Stimulated activated CD8-positive, alpha-beta memory T cell treated with anti-CD3 and anti-CD28 coated beads, Interleukin-2, amount 100 ng/mL, for 48 hours (primary cell): Measurements from ENCODE around the gene ATP7B.

Experiments used
- DNase-seq, 2 donors: peaks; one replicate each; pipeline ENCODE4 v3.0.0-alpha.2; 2020; ENCODE audit warnings: low read depth in 2 of 2

The ATP7B gene

GRCh38 chr13:51978796-51979556 is 32.3 kb downstream of the ATP7B start:
- no peak for DNase-seq

GRCh38 chr13:51977625-51978024 is 33.6 kb downstream of the ATP7B start:
- DNase-seq: no peak

DNA sequence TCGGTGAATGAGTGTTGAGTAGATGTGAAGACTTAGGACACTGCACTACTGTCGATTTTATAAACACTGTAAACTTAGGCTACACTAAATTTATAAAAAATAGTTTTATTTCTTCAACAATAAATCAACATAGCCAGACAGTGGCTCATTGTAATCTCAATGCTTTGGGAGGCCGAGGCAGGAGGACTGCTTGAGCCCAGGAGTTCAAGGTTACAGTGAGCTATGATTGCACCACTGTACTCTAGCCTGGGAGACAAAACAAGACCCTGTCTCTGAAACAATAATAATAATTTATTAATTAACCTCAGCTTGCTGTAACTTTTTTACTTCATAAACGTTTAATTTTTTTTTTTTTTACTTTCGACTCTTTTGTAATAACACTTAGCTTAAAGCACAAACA is 34.4 kb downstream of the ATP7B start:
- no peak for DNase-seq

DNA sequence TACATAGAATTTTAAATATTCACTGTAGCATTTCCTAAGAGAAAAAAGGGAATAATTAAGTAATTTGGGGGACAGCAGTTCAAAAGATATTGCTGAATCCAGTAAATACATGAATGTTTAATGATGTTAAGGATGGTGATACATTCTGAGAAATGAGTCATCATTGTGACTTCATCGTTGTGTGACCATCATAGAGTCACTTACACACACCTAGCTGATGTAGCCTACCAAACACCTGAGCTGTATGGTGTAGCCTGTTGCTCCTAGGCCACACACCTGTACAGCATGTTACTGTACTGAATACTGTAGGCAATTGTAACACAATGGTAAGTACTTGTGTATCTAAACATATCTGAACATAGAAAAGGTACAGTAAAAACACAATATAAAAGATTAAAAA is 34.8 kb downstream of the ATP7B start:
- no peak for DNase-seq

DNA sequence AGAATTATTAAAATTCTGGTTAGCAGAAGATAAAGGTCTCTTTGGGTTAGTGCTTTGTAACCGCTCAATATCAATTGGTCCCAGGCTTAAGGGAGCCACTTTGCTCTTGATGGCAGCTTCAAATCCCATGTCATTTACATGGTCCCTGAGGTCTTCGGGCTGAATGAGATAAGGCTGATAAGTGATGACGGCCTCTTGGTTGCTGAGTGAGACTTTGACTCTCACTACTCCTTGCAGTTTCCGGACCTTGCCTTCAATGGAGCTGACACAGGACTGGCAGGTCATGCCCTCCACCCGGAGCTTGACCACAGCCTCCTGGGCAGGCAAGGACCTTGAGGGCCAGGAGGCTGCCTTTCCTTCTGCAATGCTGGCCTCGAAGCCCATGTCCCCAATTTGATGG is 36.8 kb downstream of the ATP7B start:
- DNase-seq: no peak

GRCh38 chr13:51971520-51972426 is 39.5 kb downstream of the ATP7B start:
- no peak for DNase-seq

DNA sequence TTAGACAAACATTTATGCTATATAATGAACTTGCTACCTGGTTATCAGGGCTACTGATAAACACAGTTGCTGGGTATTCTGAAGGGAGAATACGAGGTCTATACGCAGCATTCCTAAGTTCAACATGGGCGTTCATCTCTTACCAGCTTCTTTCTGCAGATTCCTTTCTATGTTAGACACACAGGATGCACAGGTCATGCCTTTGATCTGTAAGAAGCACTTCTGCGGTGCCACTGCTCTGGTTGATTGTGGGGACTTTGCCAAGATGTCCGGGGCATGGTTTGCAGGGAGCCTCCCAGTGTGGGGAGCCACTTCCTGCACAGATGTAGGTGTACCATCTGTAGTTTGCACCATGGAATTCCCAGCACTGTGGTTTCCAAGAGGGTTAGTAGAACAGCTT is 40.9 kb downstream of the ATP7B start:
- no peak for DNase-seq

DNA sequence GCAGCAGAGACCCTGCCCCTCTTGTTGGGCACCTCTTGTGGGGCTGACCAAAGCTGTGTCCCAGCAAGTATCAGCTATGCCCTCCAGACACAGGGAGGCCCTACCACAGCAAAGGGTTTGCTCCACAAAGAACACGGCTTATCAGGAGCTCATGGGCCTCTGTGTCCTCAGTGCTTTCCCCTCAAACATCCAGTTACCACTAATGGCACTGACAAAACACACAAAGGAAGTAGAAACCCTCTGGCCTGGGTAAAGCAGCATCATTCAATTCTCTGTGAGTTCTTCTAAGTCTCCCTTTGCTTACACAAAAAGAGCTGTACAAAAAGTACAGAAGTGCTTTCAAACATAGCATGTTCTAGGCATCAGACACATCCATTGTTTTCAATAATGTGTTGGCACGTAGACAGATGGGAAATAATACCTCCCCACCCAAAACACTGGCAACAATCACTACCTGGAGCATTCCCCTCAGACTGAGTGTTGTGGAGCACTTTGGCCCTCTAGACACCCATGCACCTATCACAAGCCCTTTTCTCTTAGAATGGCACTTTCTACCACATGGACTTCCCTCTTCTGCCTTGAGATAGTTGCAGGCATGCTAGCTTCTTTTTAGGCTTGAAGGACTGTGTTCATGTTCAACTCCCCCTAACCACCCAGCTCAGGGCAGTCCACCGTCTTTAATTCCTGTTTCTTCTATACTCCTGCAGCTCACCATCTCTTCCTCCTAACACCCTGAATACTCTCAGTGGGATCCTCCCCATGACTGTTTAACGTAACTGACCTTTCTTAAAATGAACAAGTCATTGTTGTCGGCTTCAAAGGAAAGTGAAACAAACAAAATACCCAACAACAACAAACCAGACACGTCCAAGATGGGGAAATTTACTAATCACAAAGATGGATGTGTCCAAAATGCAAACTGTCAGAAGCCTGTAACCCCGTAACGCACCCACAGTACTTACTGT is 43.5 kb downstream of the ATP7B start:
- no peak for DNase-seq

DNA sequence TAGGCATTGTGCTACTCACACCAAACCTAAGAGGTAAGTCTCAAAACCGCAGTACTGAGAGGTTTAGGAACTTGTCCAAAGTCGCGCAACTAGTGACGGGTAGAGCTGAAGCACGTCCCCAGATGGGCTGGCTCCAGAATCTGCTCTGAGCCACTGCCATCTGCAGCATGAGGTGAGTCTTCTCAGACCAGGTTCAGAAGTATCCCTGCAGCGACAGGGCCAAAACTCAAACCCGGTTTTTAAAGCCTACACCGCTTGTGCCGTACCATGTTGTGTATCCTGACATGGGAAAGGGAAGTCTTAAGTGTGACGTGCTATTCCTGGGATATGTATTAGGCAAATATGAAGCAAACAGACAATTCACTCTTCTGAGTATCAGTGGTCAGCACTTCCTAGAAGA is 45.1 kb downstream of the ATP7B start:
- DNase-seq: no peak

- no peak for DNase-seq
These were observed 49.5 kb downstream of the ATP7B start for GRCh38 chr13:51961493-51962403.

- no peak for DNase-seq
These were observed 50.5 kb downstream of the ATP7B start for GRCh38 chr13:51960766-51961165.

- no peak for DNase-seq
These were observed 51.5 kb downstream of the ATP7B start for GRCh38 chr13:51959773-51960172.

DNA sequence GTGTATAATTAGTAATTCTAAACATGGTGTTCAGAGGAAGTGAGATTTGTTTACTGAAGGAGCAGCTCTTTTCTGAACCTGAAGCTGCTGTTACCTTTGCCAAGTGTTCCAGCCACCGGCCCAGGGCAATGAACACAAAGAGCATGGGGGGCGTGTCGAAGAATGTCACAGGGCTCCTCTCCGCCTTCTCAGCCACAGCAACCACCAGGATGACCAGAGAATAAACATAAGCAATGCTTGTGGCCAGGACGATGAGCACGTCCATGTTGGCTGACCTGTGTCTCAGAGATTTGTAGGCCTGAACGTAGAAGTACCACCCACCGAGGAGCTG is 53.1 kb downstream of the ATP7B start:
- no peak for DNase-seq

DNA sequence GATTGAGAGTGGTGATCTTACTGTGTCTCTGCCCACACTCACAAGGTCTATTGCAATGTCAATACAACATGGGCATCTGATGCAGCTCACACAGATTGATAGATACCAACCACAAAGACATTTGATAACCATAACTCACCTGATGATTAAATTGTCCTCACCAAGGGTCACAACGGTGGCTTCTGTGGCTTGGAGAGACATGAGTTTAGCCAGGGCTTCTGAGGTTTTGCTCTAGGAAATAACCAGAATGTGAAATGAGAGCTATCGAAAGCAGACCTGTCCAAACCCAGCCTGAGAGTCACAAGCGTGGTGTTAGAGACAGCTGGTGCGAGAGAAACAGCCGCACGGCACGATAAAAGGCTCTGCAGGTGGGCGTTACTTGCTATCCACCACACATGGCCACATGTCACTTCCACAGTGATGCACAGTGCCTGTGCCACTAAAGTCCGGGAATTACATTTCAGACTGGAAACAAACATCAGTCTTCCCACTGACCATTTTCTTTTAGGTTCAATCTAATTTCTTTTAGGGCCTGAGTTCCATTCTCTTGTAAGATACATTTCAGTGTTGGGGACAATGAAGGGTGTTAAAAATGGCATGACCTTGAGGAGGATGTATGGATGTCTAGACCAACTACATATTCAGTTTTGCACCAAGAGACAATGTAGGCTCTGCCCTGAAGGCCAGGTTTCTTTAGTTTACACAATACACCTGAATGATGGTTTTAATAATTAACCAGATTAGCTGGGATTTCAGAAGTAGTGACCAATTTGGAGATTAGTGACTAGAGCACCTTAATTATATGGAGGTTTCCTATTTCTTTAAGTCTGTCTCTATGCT is 53.7 kb downstream of the ATP7B start:
- DNase-seq: no peak

- no peak for DNase-seq
These were observed 54.5 kb downstream of the ATP7B start for GRCh38 chr13:51956717-51957116.

DNA sequence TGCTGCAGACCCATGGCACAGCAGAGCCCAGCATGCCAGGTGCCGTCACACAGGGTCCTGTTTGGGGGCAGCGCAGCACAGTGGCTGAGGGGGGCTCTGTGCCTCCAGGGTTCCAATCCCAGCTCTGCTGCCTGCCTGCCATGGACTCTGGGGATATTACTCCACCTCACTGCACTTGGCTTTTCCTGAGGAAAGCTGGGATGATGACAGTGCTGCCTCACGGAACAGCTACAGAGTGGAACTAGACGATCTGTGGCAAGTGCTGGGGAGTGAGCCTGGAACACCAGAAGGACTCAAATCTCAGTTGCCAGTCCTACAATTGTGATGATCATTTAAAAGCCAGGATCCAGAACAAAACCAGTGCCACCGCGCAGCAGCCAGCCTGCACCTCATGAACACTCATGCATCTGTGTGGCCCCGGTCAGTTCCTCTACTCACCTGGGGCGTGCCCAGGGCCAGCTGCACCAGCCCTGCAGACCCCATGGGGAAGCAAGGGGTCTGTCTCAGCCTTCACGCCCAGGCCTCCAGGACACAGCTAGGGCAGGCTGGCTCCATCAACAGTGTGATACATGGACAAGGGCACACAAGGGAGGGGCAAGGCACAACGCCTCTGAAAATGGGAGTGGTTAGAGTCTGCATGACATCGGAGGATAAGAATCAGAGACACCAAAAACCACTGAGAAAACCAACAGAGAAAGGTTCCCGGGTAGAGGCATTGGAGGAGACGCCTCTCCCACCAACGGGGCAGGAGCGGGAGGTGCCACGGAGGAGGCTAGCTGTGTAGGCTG is 55.2 kb downstream of the ATP7B start:
- DNase-seq: no peak

DNA sequence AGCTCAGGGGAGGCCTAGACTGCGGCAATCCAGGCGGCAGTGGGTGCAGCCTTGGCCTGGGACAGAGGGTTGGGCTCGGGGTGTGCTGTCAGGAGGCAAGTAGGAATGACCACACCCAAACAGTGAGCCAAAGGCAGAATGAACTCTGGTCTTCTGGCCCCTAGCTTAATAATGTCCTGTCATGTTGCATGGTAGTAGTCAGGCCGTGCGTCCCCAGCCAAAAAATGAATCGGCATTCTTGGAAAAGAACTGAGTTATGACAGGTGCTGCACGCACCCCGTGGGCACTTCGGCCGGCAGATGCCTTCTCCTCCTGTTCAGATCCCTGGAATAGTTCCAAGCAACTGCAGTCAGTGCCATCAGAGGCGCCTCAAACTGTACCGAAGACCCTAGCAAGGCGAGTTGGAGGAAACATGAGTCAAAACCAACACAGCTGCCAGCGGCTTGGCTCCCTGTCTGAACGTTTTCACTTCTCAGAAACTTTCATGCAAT is 55.9 kb downstream of the ATP7B start:
- DNase-seq: no peak

- no peak for DNase-seq
These were observed 57.7 kb downstream of the ATP7B start for GRCh38 chr13:51953347-51954195.
